Hepatocyte (in vitro differentiated cells): ENCODE data around the gene GALNTL6. TPM values are rescaled to one million over a fixed set of nuclear protein-coding genes. Genes with fewer than 3 reads are reported as not detected.
A peak's percentile ranks its signal among the peaks of the same experiment; 100 is the strongest.

Experiments
- DNase-seq: peaks from one replicate; pipeline ENCODE4 v3.0.0-alpha.2; 2016; ENCODE audit warnings: low spot score
- H2AFZ ChIP-seq: fragments of 200-600 bp; sonication (generic); 2 replicates; pipeline ENCODE4 v1.6.0; 2016; ENCODE audit warnings: antibody characterized with exemption, mild to moderate bottlenecking
- H3K27ac ChIP-seq: fragments of 200-600 bp; sonication (generic); 2 replicates; pipeline ENCODE4 v1.5.1; 2016; ENCODE audit warnings: mild to moderate bottlenecking
- H3K27me3 ChIP-seq: fragments of 200-600 bp; sonication (generic); 2 replicates; pipeline ENCODE4 v1.6.1; 2016
- H3K36me3 ChIP-seq: fragments of 200-600 bp; sonication (generic); replicated peaks from 2 replicates; pipeline ENCODE4 v1.5.1; 2016; ENCODE audit warnings: low read depth; ENCODE audit not compliant: insufficient read depth
- H3K4me1 ChIP-seq: fragments of 200-600 bp; sonication (generic); 2 replicates; pipeline ENCODE4 v1.5.1; 2016; ENCODE audit warnings: mild to moderate bottlenecking, moderate library complexity; ENCODE audit not compliant: insufficient read depth
- H3K4me2 ChIP-seq: fragments of 200-600 bp; sonication (generic); 2 replicates; pipeline ENCODE4 v1.6.0; 2016
- H3K4me3 ChIP-seq: fragments of 200-600 bp; sonication (generic); 2 replicates; pipeline ENCODE4 v1.5.1; 2016; ENCODE audit warnings: mild to moderate bottlenecking
- H3K79me2 ChIP-seq: fragments of 200-600 bp; sonication (generic); 2 replicates; pipeline ENCODE4 v1.6.0; 2017; ENCODE audit warnings: mild to moderate bottlenecking
- H3K9me2 ChIP-seq: fragments of 200-600 bp; sonication (generic); replicated peaks from 2 replicates; pipeline ENCODE4 v1.6.0; 2017; ENCODE audit warnings: mild to moderate bottlenecking; ENCODE audit not compliant: insufficient read depth
- H3K9me3 ChIP-seq: fragments of 200-600 bp; sonication (generic); 2 replicates; pipeline ENCODE4 v1.5.1; 2016; ENCODE audit warnings: low read depth, mild to moderate bottlenecking
- H4K20me1 ChIP-seq: fragments of 200-600 bp; sonication (generic); 2 replicates; pipeline ENCODE4 v1.6.0; 2016; ENCODE audit warnings: mild to moderate bottlenecking; ENCODE audit not compliant: insufficient read depth, poor library complexity, severe bottlenecking
- EZH2 ChIP-seq: fragments of 200-600 bp; sonication (generic); IDR thresholded peaks from 2 replicates; pipeline ENCODE4 v1.6.1; 2016; ENCODE audit warnings: antibody characterized with exemption, mild to moderate bottlenecking, borderline replicate concordance
- EZH2phosphoT487 ChIP-seq: fragments of 200-600 bp; sonication (generic); IDR thresholded peaks from one replicate; pipeline ENCODE4 v1.6.1; 2018; ENCODE audit warnings: antibody characterized with exemption, mild to moderate bottlenecking, low read depth, moderate library complexity; ENCODE audit not compliant: unreplicated experiment, severe bottlenecking
- WGBS: methylation state at CpG from one replicate; pipeline ENCODE4 v1.1.6; 2016; ENCODE audit warnings: low lambda C conversion rate; ENCODE audit errors: missing lambda C conversion rate; 5-methylcytosine and 5-hydroxymethylcytosine counted together
- polyA plus RNA-seq: library from polyadenylated mRNA; unstranded; fragments of >200 nt; fragmentation: Nextera tagmentation; extraction: Ambion mirVana; gene quantifications from 2 replicates; pipeline ENCODE4 v1.2.1, GENCODE V29; 2016
- total RNA-seq: library from RNA; depleted of rRNA; stranded (reverse); fragments of >200 nt; gene quantifications from 2 replicates; pipeline ENCODE4 v1.2.3, GENCODE V29; 2014
- TF ChIP-seq, protein P1 (sequence below): fragments of 200-600 bp; sonication (generic); IDR thresholded peaks from 2 replicates; pipeline ENCODE4 v1.5.1; 2016; ENCODE audit warnings: antibody characterized with exemption, mild to moderate bottlenecking; ENCODE audit not compliant: poor library complexity

GALNTL6 gene
- total and polyA plus RNA-seq, 2 experiments from 2014 or later, result 0.53 to 0.74 TPM

DNA sequence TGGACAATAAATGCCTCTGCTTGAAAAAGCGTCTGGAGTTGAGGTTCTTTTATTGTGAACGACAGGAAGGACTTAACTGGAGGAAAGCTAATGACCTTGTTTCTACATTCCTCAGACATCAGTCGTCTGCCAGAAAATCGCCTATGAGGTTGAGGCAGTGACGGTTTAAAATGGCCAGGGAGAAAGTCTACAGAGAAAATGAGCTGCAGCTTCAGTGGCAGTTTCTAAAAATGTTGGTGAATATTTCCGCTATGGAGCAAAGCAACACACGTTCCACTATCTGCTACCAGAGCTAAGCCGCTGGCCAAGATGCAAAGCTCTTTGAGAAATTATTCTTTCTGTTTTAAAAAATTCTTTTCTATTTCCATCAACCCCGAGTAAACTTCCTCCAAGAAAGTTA, 1238.5 kb downstream of the GALNTL6 start:
- Histone ChIP-seq H3K27ac (no peak overlapping the region), H3K4me2 (peak overlapping the region; percentile 62)
- WGBS, result 40% methylated on average over 9 of the region's 9 CpGs

DNA sequence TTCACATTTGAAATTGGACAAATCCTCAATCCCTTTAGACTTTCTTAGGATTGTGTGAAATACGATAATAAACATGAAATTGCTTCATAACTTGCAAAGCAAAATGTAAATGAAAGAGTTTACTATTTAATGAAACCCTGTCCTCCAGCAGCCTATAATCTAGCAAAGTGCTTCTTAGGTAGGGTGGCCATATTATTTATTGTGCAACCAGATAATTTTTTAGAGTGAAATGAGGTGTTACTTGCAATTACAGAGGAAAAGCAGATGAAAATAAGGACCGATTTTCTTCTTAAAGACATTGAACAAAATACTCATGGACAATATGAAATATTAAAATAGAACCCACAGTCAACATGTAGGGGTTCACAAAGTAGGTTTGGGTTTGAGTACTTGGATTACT, 1239.2 kb downstream of the GALNTL6 start:
- no peaks in the 10 kb centered on the region for H3K4me1 ChIP-seq
- H3K9me3 ChIP-seq, result no peaks in the 10 kb centered on the region
- no peak overlapping the region for H2AFZ ChIP-seq
- no peak overlapping the region for H3K4me3 ChIP-seq
- no peaks in the 10 kb centered on the region for H3K9me2 ChIP-seq
- no peaks in the 10 kb centered on the region for H4K20me1 ChIP-seq
- no peaks in the 10 kb centered on the region for H3K27me3 ChIP-seq
- TF ChIP-seq EZH2phosphoT487, result no peak
- TF ChIP-seq, protein P1, sequence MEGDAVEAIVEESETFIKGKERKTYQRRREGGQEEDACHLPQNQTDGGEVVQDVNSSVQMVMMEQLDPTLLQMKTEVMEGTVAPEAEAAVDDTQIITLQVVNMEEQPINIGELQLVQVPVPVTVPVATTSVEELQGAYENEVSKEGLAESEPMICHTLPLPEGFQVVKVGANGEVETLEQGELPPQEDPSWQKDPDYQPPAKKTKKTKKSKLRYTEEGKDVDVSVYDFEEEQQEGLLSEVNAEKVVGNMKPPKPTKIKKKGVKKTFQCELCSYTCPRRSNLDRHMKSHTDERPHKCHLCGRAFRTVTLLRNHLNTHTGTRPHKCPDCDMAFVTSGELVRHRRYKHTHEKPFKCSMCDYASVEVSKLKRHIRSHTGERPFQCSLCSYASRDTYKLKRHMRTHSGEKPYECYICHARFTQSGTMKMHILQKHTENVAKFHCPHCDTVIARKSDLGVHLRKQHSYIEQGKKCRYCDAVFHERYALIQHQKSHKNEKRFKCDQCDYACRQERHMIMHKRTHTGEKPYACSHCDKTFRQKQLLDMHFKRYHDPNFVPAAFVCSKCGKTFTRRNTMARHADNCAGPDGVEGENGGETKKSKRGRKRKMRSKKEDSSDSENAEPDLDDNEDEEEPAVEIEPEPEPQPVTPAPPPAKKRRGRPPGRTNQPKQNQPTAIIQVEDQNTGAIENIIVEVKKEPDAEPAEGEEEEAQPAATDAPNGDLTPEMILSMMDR, result no peak
- TF ChIP-seq EZH2, result no peak
- 90% methylated on average over 2 of the region's 2 CpGs for WGBS
- no peaks in the 10 kb centered on the region for H3K36me3 ChIP-seq
- H3K79me2 ChIP-seq, result no peaks in the 10 kb centered on the region
- H3K4me2 ChIP-seq, result peak overlapping the region; percentile 62
- no peak overlapping the region for H3K27ac ChIP-seq
- no peak for DNase-seq

More for the DNA sequence above, 1238.5 kb downstream of the GALNTL6 start:
- Histone ChIP-seq H3K4me1 (no peaks in the 10 kb centered on the region), H3K9me3 (no peaks in the 10 kb centered on the region), H3K27me3 (no peaks in the 10 kb centered on the region), H4K20me1 (no peaks in the 10 kb centered on the region), H3K9me2 (no peaks in the 10 kb centered on the region), H3K36me3 (no peaks in the 10 kb centered on the region), H3K4me3 (no peak overlapping the region), H3K79me2 (no peaks in the 10 kb centered on the region), H2AFZ (peak overlapping the region; percentile 7)
- no peak for DNase-seq
- TF ChIP-seq EZH2 (no peak), EZH2phosphoT487 (no peak)
- TF ChIP-seq, protein P1, result no peak

GRCh38 chr4:173056271-173056670, 1243.1 kb downstream of the GALNTL6 start:
- Histone ChIP-seq H3K36me3 (no peaks in the 10 kb centered on the region), H3K9me2 (no peaks in the 10 kb centered on the region), H2AFZ (no peak overlapping the region), H3K9me3 (no peaks in the 10 kb centered on the region), H3K27me3 (no peaks in the 10 kb centered on the region), H4K20me1 (no peaks in the 10 kb centered on the region), H3K27ac (no peak overlapping the region), H3K4me1 (no peaks in the 10 kb centered on the region), H3K79me2 (no peaks in the 10 kb centered on the region), H3K4me3 (no peak overlapping the region), H3K4me2 (no peak overlapping the region)
- no peak for DNase-seq
- 72% methylated on average over 5 of the region's 5 CpGs for WGBS
- no peak for TF ChIP-seq EZH2phosphoT487
- TF ChIP-seq, protein P1, result no peak
- TF ChIP-seq EZH2, result no peak

- no peaks in the 10 kb centered on the region for H3K9me2 ChIP-seq
- DNase-seq, result no peak
- WGBS, result 26% methylated on average over 2 of the region's 2 CpGs
- H3K4me2 ChIP-seq, result no peak overlapping the region
- no peaks in the 10 kb centered on the region for H3K27me3 ChIP-seq
- no peak overlapping the region for H2AFZ ChIP-seq
- no peaks in the 10 kb centered on the region for H3K79me2 ChIP-seq
- H3K27ac ChIP-seq, result no peak overlapping the region
- H3K9me3 ChIP-seq, result no peaks in the 10 kb centered on the region
- no peak for TF ChIP-seq EZH2
- TF ChIP-seq EZH2phosphoT487, result no peak
- TF ChIP-seq, protein P1, result no peak
- H4K20me1 ChIP-seq, result no peaks in the 10 kb centered on the region
- H3K4me1 ChIP-seq, result no peaks in the 10 kb centered on the region
- H3K4me3 ChIP-seq, result no peak overlapping the region
- no peaks in the 10 kb centered on the region for H3K36me3 ChIP-seq
These were observed 1243.5 kb downstream of the GALNTL6 start for GRCh38 chr4:173056710-173057109.
